Thymus (tissue), 11 donors: ENCODE measurements around the gene GNAS. TPM values are rescaled to one million over a fixed set of nuclear protein-coding genes. Genes with fewer than 3 reads are reported as not detected.

Experiments used
- DNase-seq, 9 donors: peaks; one replicate each; pipeline ENCODE4 v3.0.0-alpha.2; 2013; ENCODE audit warnings: low spot score in 9 of 9, low read depth in 6 of 9, missing footprints in 1 of 9
- H3K27ac ChIP-seq, 2 donors: one replicate each; pipeline ENCODE4 v1.5.1; 2013; ENCODE audit warnings: control low read depth in 1 of 2, low read depth in 1 of 2, low read length in 1 of 2, mild to moderate bottlenecking in 1 of 2, moderate library complexity in 1 of 2
- H3K27me3 ChIP-seq, 2 donors: one replicate each; pipeline ENCODE4 v1.5.1; 2013; ENCODE audit warnings: low read length in 1 of 2; ENCODE audit not compliant: control insufficient read depth in 2 of 2, insufficient read depth in 1 of 2
- H3K36me3 ChIP-seq, 2 donors: one replicate each; pipeline ENCODE4 v1.5.1; 2013; ENCODE audit warnings: low read length in 1 of 2, mild to moderate bottlenecking in 1 of 2, moderate library complexity in 1 of 2; ENCODE audit not compliant: control insufficient read depth in 2 of 2, insufficient read depth in 2 of 2
- H3K4me1 ChIP-seq, 2 donors: one replicate each; pipeline ENCODE4 v1.5.1; 2013; ENCODE audit warnings: low read length in 2 of 2; ENCODE audit not compliant: control insufficient read depth in 2 of 2, insufficient read depth in 2 of 2
- H3K4me3 ChIP-seq, 2 donors: one replicate each; pipeline ENCODE4 v1.5.1; 2013; ENCODE audit warnings: low read length in 2 of 2, control low read depth in 1 of 2, mild to moderate bottlenecking in 1 of 2
- H3K9me3 ChIP-seq, 2 donors: one replicate each; pipeline ENCODE4 v1.5.1; 2013; ENCODE audit warnings: low read length in 1 of 2, mild to moderate bottlenecking in 1 of 2; ENCODE audit not compliant: control insufficient read depth in 2 of 2, insufficient read depth in 1 of 2
- WGBS: extraction: QIAGEN DNeasy Blood & Tissue Kit; methylation state at CpG from one replicate; pipeline ENCODE4 v1.1.7; 2013; 5-methylcytosine and 5-hydroxymethylcytosine counted together
- polyA plus RNA-seq: library from polyadenylated mRNA; stranded (reverse); fragments of 200-250 nt; gene quantifications from one replicate; pipeline ENCODE4 v1.2.3, GENCODE V29; 2013
- total RNA-seq: library from RNA; stranded (reverse); fragments of 120-200 nt; gene quantifications from one replicate; pipeline ENCODE4 v1.2.4, GENCODE V29; 2013
- donor health status: healthy.

GNAS gene
- total and polyA plus RNA-seq, 2 donors, result 434 to 700 TPM

GRCh38 chr20:58900397-58900796 lies 47.9 kb downstream of the GNAS start:
- 95% methylated on average over 7 of the region's 7 CpGs for WGBS
- peaks cover 52 to 88% of the 10 kb centered on the region in 2 donors for H3K36me3 ChIP-seq
- no peaks in the 10 kb centered on the region for H3K9me3 ChIP-seq
- H3K27me3 ChIP-seq, result no peaks in the 10 kb centered on the region
- no peak overlapping the region for H3K4me3 ChIP-seq
- peaks cover 6 to 9% of the 10 kb centered on the region in 2 donors for H3K4me1 ChIP-seq
- H3K27ac ChIP-seq, result no peak overlapping the region
- no peak for DNase-seq

GRCh38 chr20:58901488-58902402 lies 49.2 kb downstream of the GNAS start:
- Histone ChIP-seq H3K4me1 (peaks cover 2 to 10% of the 10 kb centered on the region in 2 donors), H3K27ac (peak overlapping the region in 1 of 2 donors; percentile 31), H3K4me3 (no peak overlapping the region), H3K36me3 (peaks cover 51 to 87% of the 10 kb centered on the region in 2 donors), H3K9me3 (no peaks in the 10 kb centered on the region), H3K27me3 (no peaks in the 10 kb centered on the region)
- no peak for DNase-seq
- 94% methylated on average over 19 of the region's 19 CpGs for WGBS

DNA sequence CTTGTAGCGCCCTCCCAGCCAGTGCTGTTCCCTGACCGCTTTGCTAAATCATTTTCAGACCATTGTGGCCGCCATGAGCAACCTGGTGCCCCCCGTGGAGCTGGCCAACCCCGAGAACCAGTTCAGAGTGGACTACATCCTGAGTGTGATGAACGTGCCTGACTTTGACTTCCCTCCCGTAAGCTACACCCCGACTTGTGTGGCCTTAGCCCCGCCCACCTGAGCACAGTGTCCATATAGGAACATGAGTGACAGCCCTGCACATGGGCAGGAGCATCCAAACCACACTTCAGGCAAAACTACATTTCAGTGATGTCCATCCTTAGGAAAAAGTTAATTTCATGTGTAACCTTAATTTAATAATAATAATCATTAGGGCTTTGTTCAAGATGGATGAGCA lies 51.1 kb downstream of the GNAS start:
- Histone ChIP-seq H3K4me1 (peaks cover 9 to 21% of the 10 kb centered on the region in 2 donors), H3K27ac (no peak overlapping the region), H3K27me3 (no peaks in the 10 kb centered on the region), H3K9me3 (no peaks in the 10 kb centered on the region), H3K36me3 (peaks cover 54 to 89% of the 10 kb centered on the region in 2 donors), H3K4me3 (no peak overlapping the region)
- 89% methylated on average over 9 of the region's 9 CpGs for WGBS
- no peak for DNase-seq

- 98% methylated on average over 6 of the region's 6 CpGs for WGBS
- Histone ChIP-seq H3K9me3 (no peaks in the 10 kb centered on the region), H3K27ac (no peak overlapping the region), H3K4me1 (peaks cover 9 to 20% of the 10 kb centered on the region in 2 donors), H3K27me3 (no peaks in the 10 kb centered on the region), H3K4me3 (no peak overlapping the region), H3K36me3 (peaks cover 59 to 93% of the 10 kb centered on the region in 2 donors)
- no peak for DNase-seq
These were observed 52.7 kb downstream of the GNAS start for GRCh38 chr20:58905236-58905635.

- H3K27me3 ChIP-seq, result no peaks in the 10 kb centered on the region
- peaks cover 65 to 95% of the 10 kb centered on the region in 2 donors for H3K36me3 ChIP-seq
- no peak overlapping the region for H3K4me3 ChIP-seq
- WGBS, result 98% methylated on average over 5 of the region's 5 CpGs
- no peak overlapping the region for H3K27ac ChIP-seq
- peaks cover 9 to 20% of the 10 kb centered on the region in 2 donors for H3K4me1 ChIP-seq
- no peak for DNase-seq
- no peaks in the 10 kb centered on the region for H3K9me3 ChIP-seq
These were observed 53.6 kb downstream of the GNAS start for GRCh38 chr20:58906111-58906510.

DNA sequence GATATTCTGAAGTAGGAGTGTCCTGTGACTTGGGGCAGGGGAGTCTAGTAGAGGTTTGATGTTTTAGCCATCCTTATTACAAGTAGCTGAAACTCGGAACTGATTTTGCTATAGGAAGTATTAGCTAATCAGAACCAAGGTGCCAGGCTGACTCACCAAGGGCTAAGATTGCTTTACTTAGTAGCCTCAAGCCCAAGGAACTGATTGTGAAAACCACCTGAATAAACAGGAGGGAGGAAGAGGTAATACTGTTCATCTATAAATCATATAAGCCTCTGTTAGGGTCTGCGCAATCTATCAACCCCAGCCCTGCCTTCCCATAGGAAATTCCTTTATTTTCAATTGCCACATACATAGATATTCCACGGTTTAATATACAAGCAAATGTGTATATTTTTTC lies 54.4 kb downstream of the GNAS start:
- WGBS, result 78% methylated on average over 3 of the region's 3 CpGs
- H3K4me3 ChIP-seq, result no peak overlapping the region
- peaks cover 65 to 96% of the 10 kb centered on the region in 2 donors for H3K36me3 ChIP-seq
- peak overlapping the region in 1 of 2 donors; percentile 69 for H3K27ac ChIP-seq
- H3K4me1 ChIP-seq, result peaks cover 9 to 20% of the 10 kb centered on the region in 2 donors
- no peaks in the 10 kb centered on the region for H3K9me3 ChIP-seq
- no peaks in the 10 kb centered on the region for H3K27me3 ChIP-seq
- no peak for DNase-seq

GRCh38 chr20:58907320-58908137 lies 55.0 kb downstream of the GNAS start:
- peaks cover 9 to 20% of the 10 kb centered on the region in 2 donors for H3K4me1 ChIP-seq

DNA sequence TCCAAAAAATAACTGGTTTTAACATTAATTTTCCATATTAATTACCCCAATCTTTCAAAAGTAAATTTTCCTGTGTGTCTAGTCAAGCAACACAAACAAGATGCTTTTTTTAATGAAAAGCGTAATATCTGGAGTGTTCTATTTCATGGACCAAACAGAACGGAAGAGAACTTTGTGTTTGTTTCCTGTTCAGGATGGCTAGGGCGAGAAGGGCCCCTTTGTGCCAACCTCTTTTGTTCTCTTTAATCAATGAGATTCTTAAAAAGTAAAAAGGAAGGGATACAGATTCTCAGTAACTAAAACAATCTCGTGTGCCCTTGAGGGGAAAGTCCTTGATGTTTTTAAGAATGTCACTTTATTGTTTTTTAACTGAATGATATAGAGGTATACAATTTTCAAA lies 55.7 kb downstream of the GNAS start:
- H3K27me3 ChIP-seq, result no peaks in the 10 kb centered on the region
- H3K27ac ChIP-seq, result peak overlapping the region in 1 of 2 donors; percentile 69
- no peak overlapping the region for H3K4me3 ChIP-seq
- H3K9me3 ChIP-seq, result no peaks in the 10 kb centered on the region
- peaks cover 9 to 20% of the 10 kb centered on the region in 2 donors for H3K4me1 ChIP-seq
- WGBS, result 43% methylated on average over 4 of the region's 4 CpGs
- peaks cover 69 to 85% of the 10 kb centered on the region in 2 donors for H3K36me3 ChIP-seq
- DNase-seq, result no peak

More at GRCh38 chr20:58907320-58908137, 55.0 kb downstream of the GNAS start:
- peak overlapping the region; percentile 69 to 75 for H3K27ac ChIP-seq
- H3K36me3 ChIP-seq, result peaks cover 71 to 91% of the 10 kb centered on the region in 2 donors
- DNase-seq, result peak in 4 of 9 donors; percentile 34 to 75 (median 54)
- H3K9me3 ChIP-seq, result no peaks in the 10 kb centered on the region
- H3K4me3 ChIP-seq, result no peak overlapping the region
- WGBS, result 31% methylated on average over 13 of the region's 13 CpGs
- H3K27me3 ChIP-seq, result no peaks in the 10 kb centered on the region

GRCh38 chr20:58908941-58909340 lies 56.4 kb downstream of the GNAS start:
- Histone ChIP-seq H3K27me3 (no peaks in the 10 kb centered on the region), H3K27ac (no peak overlapping the region)
- 95% methylated on average over 9 of the region's 9 CpGs for WGBS

More at GRCh38 chr20:58908941-58909340, 56.4 kb downstream of the GNAS start:
- Histone ChIP-seq H3K4me3 (no peak overlapping the region), H3K4me1 (peaks cover 9 to 20% of the 10 kb centered on the region in 2 donors), H3K9me3 (no peaks in the 10 kb centered on the region), H3K36me3 (peaks cover 62 to 78% of the 10 kb centered on the region in 2 donors)
- DNase-seq, result no peak
